Astrocyte (in vitro differentiated cells and primary cell): Measurements from ENCODE around the gene SHANK1. TPM values are rescaled to one million over a fixed set of nuclear protein-coding genes. Genes with fewer than 3 reads are reported as not detected.

Experiments used
- DNase-seq: peaks from one replicate; pipeline ENCODE4 v3.0.0-alpha.2; 2010; ENCODE audit warnings: low read depth
- FAIRE-seq: peaks from 2 replicates; lab custom pipeline; 2011; peaks lifted over from hg19 to GRCh38; lab: Jason Lieb, UNC
- H2AFZ ChIP-seq: 2 replicates; pipeline ENCODE4 v1.6.0; 2012; ENCODE audit warnings: low read depth, low read length, inconsistent platforms
- H3K27ac ChIP-seq: 2 replicates; pipeline ENCODE4 v1.5.1; 2011; ENCODE audit warnings: low read depth, low read length, inconsistent platforms
- H3K27me3 ChIP-seq: 2 replicates; pipeline ENCODE4 v1.6.0; 2011; ENCODE audit warnings: low read length, inconsistent platforms; ENCODE audit not compliant: insufficient read depth
- H3K36me3 ChIP-seq: 2 replicates; pipeline ENCODE4 v1.5.1; 2011; ENCODE audit warnings: low read length, inconsistent platforms; ENCODE audit not compliant: insufficient read depth
- H3K4me1 ChIP-seq: 2 replicates; pipeline ENCODE4 v1.5.1; 2011; ENCODE audit warnings: low read length, inconsistent platforms; ENCODE audit not compliant: insufficient read depth
- H3K4me2 ChIP-seq: 2 replicates; pipeline ENCODE4 v1.6.0; 2012; ENCODE audit warnings: low read length, inconsistent platforms
- H3K4me3 ChIP-seq: 2 replicates; pipeline ENCODE4 v1.5.1; 2011; ENCODE audit warnings: low read depth, mild to moderate bottlenecking, low read length, inconsistent platforms; ENCODE audit not compliant: insufficient read depth
- H3K79me2 ChIP-seq: 2 replicates; pipeline ENCODE4 v1.6.0; 2012; ENCODE audit warnings: mild to moderate bottlenecking, low read length, inconsistent platforms; ENCODE audit not compliant: insufficient read depth
- H3K9ac ChIP-seq: 2 replicates; pipeline ENCODE4 v1.6.0; 2012; ENCODE audit warnings: mild to moderate bottlenecking, low read length, inconsistent platforms
- H3K9me3 ChIP-seq: 2 replicates; pipeline ENCODE4 v1.5.1; 2012; ENCODE audit warnings: low read depth, mild to moderate bottlenecking, low read length, inconsistent platforms; ENCODE audit not compliant: insufficient read depth
- H4K20me1 ChIP-seq: 2 replicates; pipeline ENCODE4 v1.6.0; 2012; ENCODE audit warnings: low read length, inconsistent platforms; ENCODE audit not compliant: insufficient read depth
- H3K27ac Mint-ChIP-seq: one replicate; pipeline ENCODE4 v1.8.0; 2021; ENCODE audit warnings: mild to moderate bottlenecking, mixed read lengths; ENCODE audit not compliant: unreplicated experiment
- H3K27me3 Mint-ChIP-seq: one replicate; pipeline ENCODE4 v1.8.0; 2021; ENCODE audit warnings: low read depth, mixed read lengths; ENCODE audit not compliant: unreplicated experiment
- H3K36me3 Mint-ChIP-seq: one replicate; pipeline ENCODE4 v1.8.0; 2021; ENCODE audit warnings: low read depth, mixed read lengths; ENCODE audit not compliant: unreplicated experiment
- H3K4me1 Mint-ChIP-seq: one replicate; pipeline ENCODE4 v1.8.0; 2021; ENCODE audit warnings: low read depth, mixed read lengths; ENCODE audit not compliant: unreplicated experiment
- H3K4me3 Mint-ChIP-seq: one replicate; pipeline ENCODE4 v1.8.0; 2021; ENCODE audit warnings: mild to moderate bottlenecking, moderate library complexity, mixed read lengths; ENCODE audit not compliant: unreplicated experiment
- H3K9me3 Mint-ChIP-seq: one replicate; pipeline ENCODE4 v1.8.0; 2021; ENCODE audit warnings: mild to moderate bottlenecking, mixed read lengths; ENCODE audit not compliant: unreplicated experiment
- EZH2 ChIP-seq: IDR thresholded peaks from 2 replicates; pipeline ENCODE4 v1.6.1; 2012; ENCODE audit warnings: mild to moderate bottlenecking, low read length, inconsistent platforms; ENCODE audit not compliant: insufficient read depth
- total RNA-seq: library from RNA; stranded (reverse); gene quantifications from 2 replicates; pipeline ENCODE4 v1.2.1, GENCODE V29; 2021
- TF ChIP-seq, protein P1 (sequence below): IDR thresholded peaks from 2 replicates; pipeline ENCODE4 v1.5.1; 2011; ENCODE audit warnings: low read depth, mild to moderate bottlenecking, inconsistent platforms, low read length, moderate library complexity; ENCODE audit not compliant: insufficient read depth

The SHANK1 gene
- total RNA-seq, 1 donor from 2014 or later, result not detected

DNA sequence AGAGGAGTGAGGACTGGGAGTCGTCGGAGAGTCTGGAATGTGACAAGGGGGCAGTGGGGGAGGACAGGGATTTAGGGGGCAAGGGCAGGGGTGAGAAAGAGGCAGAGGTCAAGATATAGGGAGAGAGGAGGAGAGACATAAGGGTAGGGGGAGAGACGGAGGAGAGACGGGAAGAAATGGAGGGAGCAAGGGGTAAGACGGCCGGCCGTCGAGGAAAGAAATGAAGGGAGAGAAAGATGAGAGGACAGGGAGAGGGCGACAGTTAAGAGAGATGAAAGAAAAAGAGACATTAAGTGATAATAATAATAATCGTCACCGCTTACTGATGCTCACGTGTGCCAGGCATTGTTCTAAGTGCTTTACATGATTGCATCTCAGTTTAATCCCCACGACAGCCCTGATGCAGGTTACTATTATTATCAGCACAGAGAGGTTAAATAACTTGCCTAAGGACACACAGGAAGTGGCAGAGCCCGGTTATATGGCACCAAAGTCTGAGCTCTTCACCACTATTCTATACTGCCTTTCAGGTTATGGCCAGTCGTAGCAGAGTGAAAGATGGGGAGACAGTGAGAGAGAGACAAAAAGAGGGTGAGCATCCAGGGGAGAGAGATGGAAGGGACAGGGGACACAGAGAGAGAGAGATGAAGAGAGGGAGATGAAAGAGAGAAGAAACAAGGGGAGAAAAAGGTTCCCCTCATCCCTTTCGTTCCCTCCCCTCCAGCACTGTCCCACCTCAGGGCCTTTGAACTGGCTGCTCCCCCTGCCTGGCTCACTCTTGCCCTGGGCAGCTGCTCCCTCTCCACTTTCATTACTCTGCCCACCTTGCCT, 56.7 kb downstream of the SHANK1 start:
- Histone ChIP-seq H3K79me2 (no peaks in the 10 kb centered on the region), H3K27ac (no peak overlapping the region), H4K20me1 (no peaks in the 10 kb centered on the region), H3K4me2 (no peak overlapping the region), H3K4me1 (no peaks in the 10 kb centered on the region), H3K36me3 (no peaks in the 10 kb centered on the region), H3K27me3 (peaks cover 9% of the 10 kb centered on the region), H3K4me3 (no peak overlapping the region), H3K9ac (no peak overlapping the region), H2AFZ (no peak overlapping the region), H3K9me3 (no peaks in the 10 kb centered on the region)
- H3K27me3 Mint-ChIP-seq, result no peaks in the 10 kb centered on the region
- TF ChIP-seq, protein P1, sequence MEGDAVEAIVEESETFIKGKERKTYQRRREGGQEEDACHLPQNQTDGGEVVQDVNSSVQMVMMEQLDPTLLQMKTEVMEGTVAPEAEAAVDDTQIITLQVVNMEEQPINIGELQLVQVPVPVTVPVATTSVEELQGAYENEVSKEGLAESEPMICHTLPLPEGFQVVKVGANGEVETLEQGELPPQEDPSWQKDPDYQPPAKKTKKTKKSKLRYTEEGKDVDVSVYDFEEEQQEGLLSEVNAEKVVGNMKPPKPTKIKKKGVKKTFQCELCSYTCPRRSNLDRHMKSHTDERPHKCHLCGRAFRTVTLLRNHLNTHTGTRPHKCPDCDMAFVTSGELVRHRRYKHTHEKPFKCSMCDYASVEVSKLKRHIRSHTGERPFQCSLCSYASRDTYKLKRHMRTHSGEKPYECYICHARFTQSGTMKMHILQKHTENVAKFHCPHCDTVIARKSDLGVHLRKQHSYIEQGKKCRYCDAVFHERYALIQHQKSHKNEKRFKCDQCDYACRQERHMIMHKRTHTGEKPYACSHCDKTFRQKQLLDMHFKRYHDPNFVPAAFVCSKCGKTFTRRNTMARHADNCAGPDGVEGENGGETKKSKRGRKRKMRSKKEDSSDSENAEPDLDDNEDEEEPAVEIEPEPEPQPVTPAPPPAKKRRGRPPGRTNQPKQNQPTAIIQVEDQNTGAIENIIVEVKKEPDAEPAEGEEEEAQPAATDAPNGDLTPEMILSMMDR, result no peak
- TF ChIP-seq EZH2, result no peak
- DNase-seq (no peak), FAIRE-seq (no peak)
- peaks cover 15% of the 10 kb centered on the region for H3K9me3 Mint-ChIP-seq
- no peaks in the 10 kb centered on the region for H3K4me1 Mint-ChIP-seq
- no peak overlapping the region for H3K4me3 Mint-ChIP-seq
- H3K36me3 Mint-ChIP-seq, result no peaks in the 10 kb centered on the region
- H3K27ac Mint-ChIP-seq, result no peak overlapping the region

DNA sequence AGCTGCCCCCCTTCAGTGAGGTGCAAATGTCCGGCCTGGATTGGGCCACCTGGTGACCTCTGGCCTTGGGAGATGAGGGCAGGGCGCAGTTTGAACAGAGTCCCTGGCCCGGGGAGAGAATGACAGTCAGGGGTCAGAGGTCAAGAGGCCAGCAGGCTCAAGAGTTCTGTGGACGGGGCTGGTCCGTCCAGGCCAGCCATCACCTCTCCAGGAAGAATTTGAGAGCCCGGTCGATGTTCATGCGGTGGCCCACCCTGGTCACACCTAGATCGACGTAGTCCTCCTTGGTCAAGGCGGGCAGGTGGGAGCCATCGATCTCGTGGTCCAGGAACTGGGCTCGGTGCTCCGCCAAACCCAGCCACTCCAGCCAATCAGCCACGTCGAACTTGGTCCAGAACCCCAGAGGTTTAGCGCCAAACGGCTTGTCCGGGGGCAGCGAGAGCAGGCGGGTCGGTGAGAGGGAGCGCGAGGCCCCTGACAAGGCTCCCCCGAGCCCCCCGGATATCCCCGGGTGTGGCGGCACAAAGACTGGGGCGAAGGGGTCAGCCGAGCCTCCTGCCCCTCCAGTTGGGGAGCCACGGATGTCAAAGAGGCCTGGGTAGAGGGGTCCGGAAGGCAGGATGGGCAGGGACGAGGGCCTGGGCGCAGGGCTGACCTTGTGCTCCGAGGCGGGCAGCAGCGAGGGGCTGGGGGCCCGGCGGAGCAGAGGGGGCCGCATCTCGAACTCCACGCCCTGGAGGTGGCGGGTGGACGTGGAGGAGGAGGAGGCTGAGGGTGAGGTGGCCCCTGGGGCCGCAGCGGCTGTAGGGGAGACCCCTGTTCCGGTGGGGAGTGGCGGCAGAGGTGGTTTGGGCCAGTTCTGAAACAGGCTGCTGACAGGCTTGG, 57.6 kb downstream of the SHANK1 start:
- Mint-ChIP-seq H3K4me1 (no peaks in the 10 kb centered on the region), H3K27ac (peak overlapping the region; percentile 18), H3K4me3 (no peak overlapping the region), H3K9me3 (peaks cover 18% of the 10 kb centered on the region), H3K27me3 (no peaks in the 10 kb centered on the region), H3K36me3 (no peaks in the 10 kb centered on the region)
- H3K4me3 ChIP-seq, result no peak overlapping the region
- no peaks in the 10 kb centered on the region for H4K20me1 ChIP-seq
- H3K4me2 ChIP-seq, result no peak overlapping the region
- FAIRE-seq (no peak), DNase-seq (no peak)
- H3K9me3 ChIP-seq, result no peaks in the 10 kb centered on the region
- peaks cover 3% of the 10 kb centered on the region for H3K4me1 ChIP-seq
- no peak overlapping the region for H3K27ac ChIP-seq
- no peaks in the 10 kb centered on the region for H3K79me2 ChIP-seq
- no peaks in the 10 kb centered on the region for H3K36me3 ChIP-seq
- H3K9ac ChIP-seq, result no peak overlapping the region
- H3K27me3 ChIP-seq, result peaks cover 7% of the 10 kb centered on the region
- no peak overlapping the region for H2AFZ ChIP-seq
- no peak for TF ChIP-seq EZH2
- TF ChIP-seq, protein P1, result no peak
